GM11168 (cell line): ENCODE measurements around the gene PBOV1.
"Not testable (repeated sequence)": the region's sequence is repeated elsewhere in the genome, so short reads cannot be mapped to it uniquely, and the experiment has no call there.

Source experiments
- in situ Hi-C: fragments of 300-500 bp; cut with MboI; formaldehyde crosslinking; loops from one replicate; pipeline ENCODE4 v1.12.0; 2022; ENCODE audit warnings: low sequenced_read_pairs; ENCODE audit not compliant: unreplicated experiment

PBOV1 gene

DNA sequence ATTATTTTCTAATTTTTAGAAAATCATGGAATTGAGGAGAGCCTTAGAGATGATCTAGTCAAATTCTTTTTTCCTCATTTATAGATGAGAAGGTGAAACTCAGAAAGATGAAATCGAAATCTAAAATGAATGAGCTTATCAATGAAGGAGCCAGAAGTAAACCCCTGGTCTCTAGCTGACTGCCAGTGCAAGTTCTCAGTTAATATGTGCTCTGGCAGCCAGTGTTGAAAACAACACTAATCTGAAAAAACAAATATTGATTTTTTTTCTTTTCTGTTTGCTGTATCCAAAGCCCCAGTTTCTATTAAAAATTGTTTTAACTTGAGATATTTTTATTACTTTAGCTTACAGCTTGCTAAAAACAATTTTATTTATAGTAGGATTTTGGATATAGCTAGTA is 21.5 kb upstream of the PBOV1 start:
- in situ Hi-C loops: no loop called here

DNA sequence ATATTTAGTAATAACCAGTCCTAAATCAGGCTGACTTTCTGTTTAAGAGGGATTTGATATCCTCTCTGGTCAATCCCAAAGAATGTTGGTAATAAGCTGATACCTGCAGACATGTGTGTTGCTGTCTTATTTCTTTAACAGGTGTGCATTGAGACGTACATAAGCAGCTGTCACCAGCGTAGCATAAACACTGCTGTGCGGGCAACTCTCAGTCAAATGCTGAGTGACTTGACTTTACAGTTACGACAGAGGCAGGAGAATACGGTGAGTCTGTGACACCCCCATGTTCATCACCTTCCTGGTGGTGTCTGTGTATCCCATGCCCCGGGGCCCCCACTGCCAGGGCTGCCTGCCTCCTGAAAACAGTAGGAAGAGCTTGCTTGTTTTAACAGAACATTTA is 20.1 kb upstream of the PBOV1 start:
- in situ Hi-C loops: no loop called here

- in situ Hi-C loops: no loop called here
Observed at GRCh38 chr6:138237463-138237862, 19.2 kb upstream of the PBOV1 start.

GRCh38 chr6:138235693-138236092 is 17.4 kb upstream of the PBOV1 start:
- in situ Hi-C loops: no loop called here

- in situ Hi-C loops: no loop called here
Observed at GRCh38 chr6:138235205-138235604, 16.9 kb upstream of the PBOV1 start.

DNA sequence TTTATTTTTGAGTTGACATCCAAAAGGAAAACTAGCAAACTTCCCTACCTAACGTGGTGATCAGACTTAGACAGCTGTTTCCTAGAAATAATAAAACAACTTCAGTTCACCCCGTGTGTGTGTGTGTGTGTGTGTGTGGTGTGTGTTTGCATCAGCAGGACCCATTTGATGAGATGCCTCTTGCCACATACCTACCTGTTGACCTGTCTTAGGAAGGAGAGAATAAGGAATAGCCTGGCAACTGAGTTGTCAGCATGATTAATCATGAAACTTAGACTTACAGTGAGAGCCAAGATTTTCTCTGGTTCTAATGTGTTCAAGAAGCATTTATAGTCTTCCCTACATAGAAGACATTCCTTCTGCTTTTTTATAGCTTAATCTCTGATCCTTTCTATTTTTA is 16.1 kb upstream of the PBOV1 start:
- in situ Hi-C loops: no loop called here

DNA sequence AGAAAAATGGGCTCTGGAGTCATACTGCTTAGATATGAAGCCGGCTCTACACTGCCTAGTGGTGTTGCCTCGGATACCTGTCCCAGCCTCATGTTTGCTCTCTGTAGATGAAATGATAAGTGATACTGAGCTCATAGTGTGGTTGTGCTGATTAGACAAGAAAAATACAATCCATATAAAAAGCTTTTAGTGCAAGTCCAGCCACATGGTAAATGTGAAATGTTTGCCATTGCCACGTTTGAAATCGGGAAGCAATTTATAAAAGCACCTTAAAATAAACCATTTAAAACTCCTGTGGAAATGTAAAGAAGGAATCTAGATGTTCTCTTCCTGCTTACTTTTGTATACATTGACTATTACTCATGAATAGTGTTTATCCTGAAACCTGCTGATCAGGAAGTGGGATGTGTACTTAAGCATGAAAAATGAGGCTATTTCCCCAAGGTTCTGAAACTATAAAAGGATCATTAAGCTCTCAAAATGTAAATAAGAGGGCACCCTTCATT is 13.1 kb upstream of the PBOV1 start:
- in situ Hi-C loops: no loop called here

DNA sequence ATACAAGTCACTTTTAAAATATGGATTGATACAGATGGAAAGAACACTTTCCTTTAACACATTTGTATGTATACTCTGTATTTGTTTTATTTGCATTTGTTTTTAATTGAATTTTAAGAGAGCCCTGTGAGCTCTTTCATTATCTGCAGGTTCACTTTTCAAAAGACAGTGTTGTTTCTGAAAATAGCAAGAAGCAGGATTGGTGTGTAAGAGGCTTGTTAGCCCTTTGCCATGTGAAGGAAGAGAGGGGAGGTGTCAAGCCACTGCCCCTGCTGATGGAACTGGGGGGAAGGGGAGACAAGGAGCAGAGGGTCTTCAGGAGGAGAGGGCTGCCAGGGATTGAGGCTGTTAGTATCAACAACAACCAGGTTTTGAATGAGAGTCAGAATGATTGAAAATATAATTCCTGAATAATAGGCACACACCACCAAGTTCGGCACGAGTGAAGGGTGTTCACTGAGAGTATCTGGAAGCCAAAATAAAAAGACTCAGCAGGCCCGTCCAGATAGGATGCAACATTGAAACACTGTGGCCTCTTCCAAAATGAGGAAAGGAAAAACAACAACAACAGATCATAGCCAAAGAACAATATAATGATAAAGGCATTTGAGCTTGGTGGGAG is 12.6 kb upstream of the PBOV1 start:
- in situ Hi-C loops: no loop called here

- in situ Hi-C loops: no loop called here
Observed at GRCh38 chr6:138230221-138230620, 11.9 kb upstream of the PBOV1 start.

DNA sequence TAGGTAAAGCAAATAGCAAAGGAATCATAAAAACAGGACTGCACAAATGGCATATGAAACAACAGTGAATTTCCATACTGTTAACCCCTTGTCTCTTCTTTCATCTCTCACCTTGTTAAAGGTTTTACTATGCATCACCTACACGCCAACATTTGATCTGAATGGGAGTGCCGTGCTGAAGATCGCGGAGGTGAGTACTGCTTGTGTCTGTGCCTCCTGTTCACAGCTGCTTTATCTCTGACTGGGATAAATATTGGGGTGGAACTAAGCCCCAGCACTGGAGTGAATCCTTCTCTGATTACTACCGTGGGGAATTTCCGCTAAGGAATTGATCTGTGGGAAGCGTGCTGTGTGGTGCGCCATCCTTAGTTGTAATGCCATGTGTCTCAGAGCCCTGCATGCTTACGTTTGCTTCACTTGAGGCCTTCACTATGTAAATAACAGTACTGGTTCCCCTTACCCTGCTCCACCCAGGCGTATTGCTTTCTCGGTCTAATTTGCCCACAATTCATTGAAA is 11.4 kb upstream of the PBOV1 start:
- in situ Hi-C loops: no loop called here

DNA sequence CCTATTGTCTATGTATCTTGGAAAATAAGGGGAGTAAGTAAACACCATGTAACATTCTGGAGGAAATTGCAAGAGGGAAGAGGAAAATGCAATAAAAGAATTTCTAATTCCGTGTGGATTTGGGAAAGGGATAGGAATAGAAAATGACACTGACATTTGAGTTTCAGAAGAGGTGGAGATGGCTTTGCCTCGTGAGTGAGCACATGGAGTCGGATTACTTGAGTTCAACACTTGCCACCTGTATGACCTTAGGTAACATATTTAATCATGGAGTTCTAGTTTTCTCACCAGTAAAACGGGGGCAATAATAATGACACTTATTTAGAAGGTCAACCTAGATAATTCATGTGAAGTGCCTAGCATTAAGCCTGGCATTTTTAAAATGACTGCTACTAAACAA is 10.8 kb upstream of the PBOV1 start:
- in situ Hi-C loops: no loop called here

GRCh38 chr6:138227316-138227781 is 9.1 kb upstream of the PBOV1 start:
- in situ Hi-C loops: no loop called here

DNA sequence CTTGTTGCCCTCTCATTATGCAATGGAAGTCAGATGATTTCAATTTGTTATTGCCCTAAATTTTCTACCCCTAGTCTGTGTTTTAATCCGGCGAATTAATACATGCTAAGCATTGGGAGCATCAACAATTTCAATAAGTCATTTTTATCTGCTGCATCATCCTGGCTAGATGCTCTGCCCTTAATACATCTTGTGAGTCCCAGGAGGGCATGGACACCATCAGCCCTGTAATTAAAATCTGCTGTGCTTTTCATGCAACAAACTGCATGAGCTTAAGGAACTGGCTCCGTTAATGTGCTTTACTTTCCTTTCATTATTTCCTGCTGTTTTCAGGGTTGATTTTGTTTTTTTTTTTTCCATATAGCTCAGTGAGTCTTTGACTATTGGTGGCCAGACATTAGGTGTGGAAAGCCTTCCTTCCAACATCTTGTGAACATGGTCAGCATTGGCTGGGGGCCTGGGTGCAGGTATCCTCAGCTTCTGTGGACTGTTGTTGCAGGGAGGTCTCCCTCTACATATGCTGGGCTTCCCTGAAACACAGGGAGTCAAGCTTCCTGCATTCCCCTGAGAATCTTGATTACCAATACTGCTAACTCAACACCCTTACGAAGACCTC is 8.5 kb upstream of the PBOV1 start:
- in situ Hi-C loops: no loop called here

GRCh38 chr6:138225953-138226352 is 7.7 kb upstream of the PBOV1 start:
- in situ Hi-C loops: no loop called here

DNA sequence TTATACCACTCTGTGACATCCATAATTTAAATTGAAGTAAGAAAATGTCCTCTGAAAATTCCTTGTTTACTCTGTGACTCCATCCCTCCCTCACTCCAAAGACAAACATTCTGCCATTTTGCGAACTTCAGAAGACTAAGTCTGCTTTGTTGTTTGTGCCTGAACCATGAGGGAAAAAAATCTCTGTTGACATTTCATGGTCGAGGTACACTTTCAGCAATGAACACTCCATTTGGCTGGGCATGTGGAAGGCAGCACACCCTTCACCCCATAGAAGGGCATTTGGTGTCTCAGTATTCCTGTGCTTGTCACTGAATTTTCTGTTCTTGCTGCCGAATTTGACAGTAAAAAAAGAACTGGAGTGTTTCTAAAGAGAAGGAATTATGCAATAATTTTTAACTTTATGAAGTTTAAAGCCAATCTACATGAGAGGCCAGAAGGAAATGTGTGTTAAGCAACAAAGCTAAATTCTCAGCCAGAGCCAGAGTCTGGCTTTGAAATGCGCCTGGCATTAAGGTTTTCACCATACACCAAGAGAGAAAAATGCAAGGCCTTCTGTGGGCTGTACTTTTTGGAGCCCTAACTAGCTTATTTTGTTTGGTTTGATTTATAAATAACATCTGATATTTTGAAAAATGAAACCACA is 4.7 kb upstream of the PBOV1 start:
- in situ Hi-C loops: no loop called here

GRCh38 chr6:138219901-138220300 is 1.6 kb upstream of the PBOV1 start:
- in situ Hi-C loops: no loop called here

- in situ Hi-C loops: no loop called here
Observed at GRCh38 chr6:138219398-138219797, 1.1 kb upstream of the PBOV1 start.

- in situ Hi-C loops: no loop called here
Observed at GRCh38 chr6:138215093-138215782, 3.1 kb downstream of the PBOV1 start.

DNA sequence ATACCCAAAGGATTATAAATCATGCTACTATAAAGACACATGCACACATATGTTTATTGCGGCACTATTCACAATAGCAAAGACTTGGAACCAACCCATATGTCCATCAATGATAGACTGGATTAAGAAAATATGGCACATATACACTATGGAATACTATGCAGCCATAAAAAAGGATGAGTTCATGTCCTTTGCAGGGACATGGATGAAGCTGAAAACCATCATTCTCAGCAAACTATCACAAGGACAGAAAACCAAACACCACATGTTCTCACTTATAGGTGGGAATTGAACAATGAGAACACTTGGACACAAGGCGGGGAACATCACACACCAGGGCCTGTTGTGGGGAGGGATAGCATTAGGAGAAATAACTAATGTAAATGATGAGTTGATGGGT is 5.8 kb downstream of the PBOV1 start:
- in situ Hi-C loops: not testable (repeated sequence)

GRCh38 chr6:138211601-138212000 is 6.7 kb downstream of the PBOV1 start:
- in situ Hi-C loops: no loop called here

GRCh38 chr6:138211048-138211581 is 7.2 kb downstream of the PBOV1 start:
- in situ Hi-C loops: no loop called here
